Measurements from ENCODE around the gene TNNT1.

- TF ChIP-seq, protein P1, sequence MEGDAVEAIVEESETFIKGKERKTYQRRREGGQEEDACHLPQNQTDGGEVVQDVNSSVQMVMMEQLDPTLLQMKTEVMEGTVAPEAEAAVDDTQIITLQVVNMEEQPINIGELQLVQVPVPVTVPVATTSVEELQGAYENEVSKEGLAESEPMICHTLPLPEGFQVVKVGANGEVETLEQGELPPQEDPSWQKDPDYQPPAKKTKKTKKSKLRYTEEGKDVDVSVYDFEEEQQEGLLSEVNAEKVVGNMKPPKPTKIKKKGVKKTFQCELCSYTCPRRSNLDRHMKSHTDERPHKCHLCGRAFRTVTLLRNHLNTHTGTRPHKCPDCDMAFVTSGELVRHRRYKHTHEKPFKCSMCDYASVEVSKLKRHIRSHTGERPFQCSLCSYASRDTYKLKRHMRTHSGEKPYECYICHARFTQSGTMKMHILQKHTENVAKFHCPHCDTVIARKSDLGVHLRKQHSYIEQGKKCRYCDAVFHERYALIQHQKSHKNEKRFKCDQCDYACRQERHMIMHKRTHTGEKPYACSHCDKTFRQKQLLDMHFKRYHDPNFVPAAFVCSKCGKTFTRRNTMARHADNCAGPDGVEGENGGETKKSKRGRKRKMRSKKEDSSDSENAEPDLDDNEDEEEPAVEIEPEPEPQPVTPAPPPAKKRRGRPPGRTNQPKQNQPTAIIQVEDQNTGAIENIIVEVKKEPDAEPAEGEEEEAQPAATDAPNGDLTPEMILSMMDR (IDR thresholded peaks at IDR 0.05; ENCODE audit: insufficient read depth, low read depth, low read length), result peak; percentile 7
- TF ChIP-seq EZH2 (IDR thresholded peaks at IDR 0.05; ENCODE audit: insufficient read depth, low read length), result no peak
Measured at GRCh38 chr19:55099557-55100506, 49.2 kb downstream of the TNNT1 start.

Measured in astrocyte (in vitro differentiated cells and primary cell).